Osteocyte (in vitro differentiated cells): ENCODE results near the gene HS3ST2. TPM values are rescaled to one million over a fixed set of nuclear protein-coding genes. Genes with fewer than 3 reads are reported as not detected.

Experiments
- DNase-seq: peaks from one replicate; pipeline ENCODE4 v3.0.0; 2021; ENCODE audit warnings: mixed read lengths; ENCODE audit not compliant: unreplicated experiment; ENCODE audit errors: extremely low spot score
- H3K27ac Mint-ChIP-seq: one replicate; pipeline ENCODE4 v1.8.0; 2021; ENCODE audit warnings: mild to moderate bottlenecking, mixed read lengths; ENCODE audit not compliant: unreplicated experiment
- H3K27me3 Mint-ChIP-seq: one replicate; pipeline ENCODE4 v1.8.0; 2021; ENCODE audit warnings: mixed read lengths; ENCODE audit not compliant: unreplicated experiment
- H3K36me3 Mint-ChIP-seq: one replicate; pipeline ENCODE4 v1.8.0; 2021; ENCODE audit warnings: mixed read lengths; ENCODE audit not compliant: unreplicated experiment
- H3K4me1 Mint-ChIP-seq: one replicate; pipeline ENCODE4 v1.8.0; 2021; ENCODE audit warnings: mixed read lengths; ENCODE audit not compliant: unreplicated experiment
- H3K4me3 Mint-ChIP-seq: one replicate; pipeline ENCODE4 v1.8.0; 2021; ENCODE audit warnings: mild to moderate bottlenecking, moderate library complexity, mixed read lengths; ENCODE audit not compliant: unreplicated experiment
- H3K9me3 Mint-ChIP-seq: one replicate; pipeline ENCODE4 v1.8.0; 2021; ENCODE audit warnings: mixed read lengths; ENCODE audit not compliant: unreplicated experiment
- CTCF ChIP-seq: fragments of 200-600 bp; sonication (generic); IDR thresholded peaks from 2 replicates; pipeline ENCODE4 v1.5.0; 2021; ENCODE audit warnings: antibody characterized with exemption, mild to moderate bottlenecking, moderate library complexity
- total RNA-seq: library from RNA; stranded (reverse); gene quantifications from 2 replicates; pipeline ENCODE4 v1.2.1, GENCODE V29; 2021

HS3ST2 gene
- total RNA-seq, 1 donor from 2014 or later = not detected

- no peaks in the 10 kb centered on the region for H3K36me3 Mint-ChIP-seq
- no peak for TF ChIP-seq CTCF
- no peak for DNase-seq
- H3K27ac Mint-ChIP-seq = no peak overlapping the region
- peaks cover 14% of the 10 kb centered on the region for H3K9me3 Mint-ChIP-seq
- H3K4me1 Mint-ChIP-seq = no peaks in the 10 kb centered on the region
- H3K27me3 Mint-ChIP-seq = no peaks in the 10 kb centered on the region
- H3K4me3 Mint-ChIP-seq = no peak overlapping the region
Measured at GRCh38 chr16:22797551-22797950, 16.4 kb upstream of the HS3ST2 start.

GRCh38 chr16:22799113-22799512, 14.8 kb upstream of the HS3ST2 start:
- no peaks in the 10 kb centered on the region for H3K36me3 Mint-ChIP-seq
- no peak overlapping the region for H3K4me3 Mint-ChIP-seq
- no peaks in the 10 kb centered on the region for H3K4me1 Mint-ChIP-seq
- no peak for TF ChIP-seq CTCF
- H3K9me3 Mint-ChIP-seq = peaks cover 11% of the 10 kb centered on the region
- H3K27ac Mint-ChIP-seq = no peak overlapping the region
- no peaks in the 10 kb centered on the region for H3K27me3 Mint-ChIP-seq
- no peak for DNase-seq

- no peaks in the 10 kb centered on the region for H3K4me1 Mint-ChIP-seq
- no peak overlapping the region for H3K27ac Mint-ChIP-seq
- no peaks in the 10 kb centered on the region for H3K9me3 Mint-ChIP-seq
- no peaks in the 10 kb centered on the region for H3K36me3 Mint-ChIP-seq
- H3K4me3 Mint-ChIP-seq = no peak overlapping the region
- H3K27me3 Mint-ChIP-seq = no peaks in the 10 kb centered on the region
- TF ChIP-seq CTCF = no peak
- DNase-seq = no peak
Measured at GRCh38 chr16:22804893-22805292, 9.1 kb upstream of the HS3ST2 start.

GRCh38 chr16:22805326-22805725, 8.6 kb upstream of the HS3ST2 start:
- H3K27me3 Mint-ChIP-seq = no peaks in the 10 kb centered on the region
- H3K4me3 Mint-ChIP-seq = no peak overlapping the region
- H3K4me1 Mint-ChIP-seq = no peaks in the 10 kb centered on the region
- H3K27ac Mint-ChIP-seq = no peak overlapping the region
- no peaks in the 10 kb centered on the region for H3K36me3 Mint-ChIP-seq
- no peak for TF ChIP-seq CTCF
- no peaks in the 10 kb centered on the region for H3K9me3 Mint-ChIP-seq
- no peak for DNase-seq

- Mint-ChIP-seq H3K4me1 (no peaks in the 10 kb centered on the region), H3K27me3 (no peaks in the 10 kb centered on the region), H3K36me3 (no peaks in the 10 kb centered on the region), H3K27ac (no peak overlapping the region), H3K9me3 (no peaks in the 10 kb centered on the region), H3K4me3 (no peak overlapping the region)
- TF ChIP-seq CTCF = no peak
- DNase-seq = no peak
Measured at GRCh38 chr16:22806811-22807210, 7.2 kb upstream of the HS3ST2 start.
